Measurements from ENCODE around the gene C13orf42.

DNA sequence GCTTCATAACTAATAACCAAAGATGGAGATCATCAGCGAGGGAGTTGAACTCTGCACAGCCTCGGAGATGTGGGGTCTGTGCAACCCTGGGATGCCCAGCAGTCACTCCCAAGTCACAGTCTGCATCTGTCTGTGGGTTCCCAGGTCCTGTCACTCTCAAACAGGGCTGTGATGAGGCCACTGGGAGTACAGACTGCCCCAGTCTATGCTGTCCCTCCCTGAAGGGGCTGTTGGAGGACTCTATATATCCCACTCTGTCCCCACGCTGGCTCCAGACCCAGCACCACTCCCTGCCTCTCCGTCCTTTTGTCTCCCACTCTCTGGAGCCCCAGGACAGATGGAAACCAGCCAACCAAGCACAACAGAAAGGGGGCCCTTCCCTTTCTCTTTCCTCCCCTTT lies 26.2 kb upstream of the C13orf42 start:
- TF ChIP-seq, protein P1, sequence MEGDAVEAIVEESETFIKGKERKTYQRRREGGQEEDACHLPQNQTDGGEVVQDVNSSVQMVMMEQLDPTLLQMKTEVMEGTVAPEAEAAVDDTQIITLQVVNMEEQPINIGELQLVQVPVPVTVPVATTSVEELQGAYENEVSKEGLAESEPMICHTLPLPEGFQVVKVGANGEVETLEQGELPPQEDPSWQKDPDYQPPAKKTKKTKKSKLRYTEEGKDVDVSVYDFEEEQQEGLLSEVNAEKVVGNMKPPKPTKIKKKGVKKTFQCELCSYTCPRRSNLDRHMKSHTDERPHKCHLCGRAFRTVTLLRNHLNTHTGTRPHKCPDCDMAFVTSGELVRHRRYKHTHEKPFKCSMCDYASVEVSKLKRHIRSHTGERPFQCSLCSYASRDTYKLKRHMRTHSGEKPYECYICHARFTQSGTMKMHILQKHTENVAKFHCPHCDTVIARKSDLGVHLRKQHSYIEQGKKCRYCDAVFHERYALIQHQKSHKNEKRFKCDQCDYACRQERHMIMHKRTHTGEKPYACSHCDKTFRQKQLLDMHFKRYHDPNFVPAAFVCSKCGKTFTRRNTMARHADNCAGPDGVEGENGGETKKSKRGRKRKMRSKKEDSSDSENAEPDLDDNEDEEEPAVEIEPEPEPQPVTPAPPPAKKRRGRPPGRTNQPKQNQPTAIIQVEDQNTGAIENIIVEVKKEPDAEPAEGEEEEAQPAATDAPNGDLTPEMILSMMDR (IDR thresholded peaks at IDR 0.05; ENCODE audit: low read depth, low read length): no peak
- TF ChIP-seq POLR2A (IDR thresholded peaks at IDR 0.05; ENCODE audit: extremely low read depth, insufficient read length): no peak
- TF ChIP-seq, protein P2, sequence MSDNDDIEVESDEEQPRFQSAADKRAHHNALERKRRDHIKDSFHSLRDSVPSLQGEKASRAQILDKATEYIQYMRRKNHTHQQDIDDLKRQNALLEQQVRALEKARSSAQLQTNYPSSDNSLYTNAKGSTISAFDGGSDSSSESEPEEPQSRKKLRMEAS (IDR thresholded peaks at IDR 0.05; ENCODE audit: low read depth, low read length): no peak
